ENCODE measurements around the gene GLIS1. TPM values are rescaled to one million over a fixed set of nuclear protein-coding genes. Genes with fewer than 3 reads are reported as not detected.

The GLIS1 gene
- total and polyA plus RNA-seq, 11 donors = 0.06 to 0.35 (median 0.13) TPM; not detected in 6

DNA sequence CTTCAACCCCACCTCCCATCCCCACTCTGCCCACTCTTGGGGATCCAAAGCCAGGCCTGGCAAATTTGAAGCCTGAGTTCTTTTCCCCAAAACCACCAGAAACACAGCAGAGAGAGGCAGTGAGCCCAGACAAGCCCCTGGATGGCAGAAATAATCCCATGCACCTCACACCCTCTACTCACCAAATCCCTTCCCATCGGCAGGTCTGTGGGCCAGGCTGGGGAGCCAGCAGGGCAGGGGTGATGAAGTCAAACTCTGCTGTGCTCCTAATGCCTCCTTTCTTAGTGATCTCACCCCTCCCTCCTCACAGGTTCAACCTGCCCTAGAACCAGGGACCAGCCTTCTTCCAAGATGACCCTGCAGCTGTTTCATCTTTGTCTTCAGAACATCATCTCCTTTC, 72.4 kb downstream of the GLIS1 start:
- WGBS, 4 donors = 73 to 100% (median 96%) methylated on average over 1 of the region's 1 CpG
- Histone ChIP-seq H3K27ac (no peak overlapping the region), H3K4me3 (no peak overlapping the region), H3K4me1 (peaks cover 0 to 17% (median 2%) of the 10 kb centered on the region in 12 donors), H3K36me3 (no peaks in the 10 kb centered on the region), H3K9me3 (no peaks in the 10 kb centered on the region), H3K27me3 (peaks cover 0 to 3% (median 0%) of the 10 kb centered on the region in 9 donors)
- no peak for DNase-seq
- no peak for ATAC-seq
- TF ChIP-seq, protein P1, sequence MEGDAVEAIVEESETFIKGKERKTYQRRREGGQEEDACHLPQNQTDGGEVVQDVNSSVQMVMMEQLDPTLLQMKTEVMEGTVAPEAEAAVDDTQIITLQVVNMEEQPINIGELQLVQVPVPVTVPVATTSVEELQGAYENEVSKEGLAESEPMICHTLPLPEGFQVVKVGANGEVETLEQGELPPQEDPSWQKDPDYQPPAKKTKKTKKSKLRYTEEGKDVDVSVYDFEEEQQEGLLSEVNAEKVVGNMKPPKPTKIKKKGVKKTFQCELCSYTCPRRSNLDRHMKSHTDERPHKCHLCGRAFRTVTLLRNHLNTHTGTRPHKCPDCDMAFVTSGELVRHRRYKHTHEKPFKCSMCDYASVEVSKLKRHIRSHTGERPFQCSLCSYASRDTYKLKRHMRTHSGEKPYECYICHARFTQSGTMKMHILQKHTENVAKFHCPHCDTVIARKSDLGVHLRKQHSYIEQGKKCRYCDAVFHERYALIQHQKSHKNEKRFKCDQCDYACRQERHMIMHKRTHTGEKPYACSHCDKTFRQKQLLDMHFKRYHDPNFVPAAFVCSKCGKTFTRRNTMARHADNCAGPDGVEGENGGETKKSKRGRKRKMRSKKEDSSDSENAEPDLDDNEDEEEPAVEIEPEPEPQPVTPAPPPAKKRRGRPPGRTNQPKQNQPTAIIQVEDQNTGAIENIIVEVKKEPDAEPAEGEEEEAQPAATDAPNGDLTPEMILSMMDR (IDR thresholded peaks at IDR 0.05) = no peak
- TF ChIP-seq POLR2A (IDR thresholded peaks at IDR 0.05) = no peak
- intact Hi-C loops (cut with DNase I) = no loop called here

DNA sequence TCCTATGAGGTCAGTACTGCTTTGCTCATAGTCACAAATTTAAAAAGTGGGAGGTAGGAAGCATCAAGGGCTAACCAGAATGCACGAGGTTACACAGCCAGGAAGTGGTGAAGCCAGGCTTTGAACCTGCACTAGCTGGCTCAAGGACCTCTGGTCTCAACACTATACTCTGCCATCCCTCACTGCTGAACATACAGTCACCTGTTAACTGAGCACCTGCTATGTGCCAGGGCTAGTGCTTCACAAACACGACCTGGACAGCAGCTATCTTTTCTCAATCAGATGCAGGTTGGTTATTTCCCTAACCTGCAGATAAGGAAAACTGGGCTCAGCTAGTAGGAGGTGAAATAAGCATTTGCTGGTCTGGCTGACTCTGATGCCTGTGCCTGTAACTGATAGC, 73.0 kb downstream of the GLIS1 start:
- Histone ChIP-seq H3K36me3 (no peaks in the 10 kb centered on the region), H3K9me3 (no peaks in the 10 kb centered on the region), H3K27ac (no peak overlapping the region), H3K27me3 (peaks cover 0 to 3% (median 0%) of the 10 kb centered on the region in 9 donors), H3K4me1 (peaks cover 0 to 17% (median 2%) of the 10 kb centered on the region in 12 donors), H3K4me3 (no peak overlapping the region)
- TF ChIP-seq, protein P1 (IDR thresholded peaks at IDR 0.05) = no peak
- TF ChIP-seq POLR2A (IDR thresholded peaks at IDR 0.05) = no peak
- 37 to 63% (median 43%) methylated on average over 2 of the region's 2 CpGs for WGBS, 4 donors
- ATAC-seq = no peak
- DNase-seq = no peak
- intact Hi-C loops (cut with DNase I) = no loop called here

GRCh38 chr1:53663529-53664300, 75.2 kb downstream of the GLIS1 start:
- 68 to 81% (median 76%) methylated on average over 15 of the region's 15 CpGs for WGBS, 4 donors
- H3K9me3 ChIP-seq = no peaks in the 10 kb centered on the region
- H3K4me3 ChIP-seq = no peak overlapping the region
- ATAC-seq = no peak
- no peak overlapping the region for H3K27ac ChIP-seq
- peak in 1 of 5 donors; percentile 53 for DNase-seq
- no peaks in the 10 kb centered on the region for H3K4me1 ChIP-seq
- H3K36me3 ChIP-seq = no peaks in the 10 kb centered on the region
- H3K27me3 ChIP-seq = peaks cover 0 to 3% (median 0%) of the 10 kb centered on the region in 9 donors
- TF ChIP-seq POLR2A (IDR thresholded peaks at IDR 0.05) = no peak
- TF ChIP-seq, protein P1 (IDR thresholded peaks at IDR 0.05) = no peak
- intact Hi-C loops (cut with DNase I) = no loop called here

GRCh38 chr1:53662951-53663350, 76.0 kb downstream of the GLIS1 start:
- ATAC-seq = no peak
- TF ChIP-seq, protein P1 (IDR thresholded peaks at IDR 0.05) = no peak
- no peak for TF ChIP-seq POLR2A (IDR thresholded peaks at IDR 0.05)
- 76 to 96% (median 86%) methylated on average over 3 of the region's 3 CpGs for WGBS, 4 donors
- Histone ChIP-seq H3K36me3 (no peaks in the 10 kb centered on the region), H3K27me3 (peaks cover 0 to 3% (median 0%) of the 10 kb centered on the region in 9 donors), H3K4me1 (no peaks in the 10 kb centered on the region), H3K27ac (no peak overlapping the region), H3K9me3 (no peaks in the 10 kb centered on the region), H3K4me3 (no peak overlapping the region)
- intact Hi-C loops (cut with DNase I) = no loop called here
- DNase-seq = no peak

Measured in heart left ventricle (tissue), 16 donors.